Vagina (tissue), 2 donors: ENCODE measurements around the gene KRT7.

Source experiments
- POLR2A ChIP-seq, 2 donors: fragments of 450-650 bp; IDR thresholded peaks; one replicate each; pipeline ENCODE4 v1.6.1; 2017; ENCODE audit warnings: antibody characterized with exemption in 2 of 2, mild to moderate bottlenecking in 2 of 2, moderate library complexity in 2 of 2
- POLR2AphosphoS5 ChIP-seq, 2 donors: sonication (generic); formaldehyde crosslinking; IDR thresholded peaks; one replicate each; pipeline ENCODE4 v1.9.0; 2017; ENCODE audit warnings: antibody characterized with exemption in 2 of 2, mild to moderate bottlenecking in 2 of 2, low read depth in 1 of 2; ENCODE audit not compliant: insufficient read depth in 1 of 2
- TF ChIP-seq, protein P1 (sequence below), 3 experiments: fragments of 450-650 bp in 2 of 3; fragments of 200-600 bp in 1 of 3; sonication (generic) in 1 of 3; IDR thresholded peaks; one replicate each; pipeline ENCODE4 v1.5.1; 2017 to 2019; ENCODE audit warnings: antibody characterized with exemption in 3 of 3, mild to moderate bottlenecking in 2 of 3, moderate library complexity in 2 of 3

DNA sequence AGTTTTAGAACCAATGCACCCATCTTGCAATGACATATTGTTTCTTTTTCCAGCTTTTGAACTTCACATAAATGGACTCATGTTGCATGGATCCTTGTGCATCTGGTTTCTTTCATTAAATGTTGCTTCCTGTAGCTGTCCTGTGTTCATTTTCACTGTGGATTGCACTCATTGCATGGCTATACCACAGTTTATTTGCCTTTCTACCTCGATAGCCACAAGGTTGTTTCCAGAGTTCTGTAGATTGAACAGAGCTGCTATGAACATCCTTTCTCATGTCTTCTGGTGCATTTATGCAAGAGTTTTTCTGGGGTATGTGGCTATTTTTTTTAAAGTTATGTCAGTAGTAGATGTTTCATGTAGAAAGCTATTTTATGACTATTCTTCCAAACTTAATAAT is 61.8 kb downstream of the KRT7 start:
- TF ChIP-seq POLR2A (IDR thresholded peaks at IDR 0.05) (no peak), POLR2AphosphoS5 (IDR thresholded peaks at IDR 0.05; ENCODE audit: insufficient read depth in 1 of 2, low read depth in 1 of 2) (no peak)
- TF ChIP-seq, protein P1, sequence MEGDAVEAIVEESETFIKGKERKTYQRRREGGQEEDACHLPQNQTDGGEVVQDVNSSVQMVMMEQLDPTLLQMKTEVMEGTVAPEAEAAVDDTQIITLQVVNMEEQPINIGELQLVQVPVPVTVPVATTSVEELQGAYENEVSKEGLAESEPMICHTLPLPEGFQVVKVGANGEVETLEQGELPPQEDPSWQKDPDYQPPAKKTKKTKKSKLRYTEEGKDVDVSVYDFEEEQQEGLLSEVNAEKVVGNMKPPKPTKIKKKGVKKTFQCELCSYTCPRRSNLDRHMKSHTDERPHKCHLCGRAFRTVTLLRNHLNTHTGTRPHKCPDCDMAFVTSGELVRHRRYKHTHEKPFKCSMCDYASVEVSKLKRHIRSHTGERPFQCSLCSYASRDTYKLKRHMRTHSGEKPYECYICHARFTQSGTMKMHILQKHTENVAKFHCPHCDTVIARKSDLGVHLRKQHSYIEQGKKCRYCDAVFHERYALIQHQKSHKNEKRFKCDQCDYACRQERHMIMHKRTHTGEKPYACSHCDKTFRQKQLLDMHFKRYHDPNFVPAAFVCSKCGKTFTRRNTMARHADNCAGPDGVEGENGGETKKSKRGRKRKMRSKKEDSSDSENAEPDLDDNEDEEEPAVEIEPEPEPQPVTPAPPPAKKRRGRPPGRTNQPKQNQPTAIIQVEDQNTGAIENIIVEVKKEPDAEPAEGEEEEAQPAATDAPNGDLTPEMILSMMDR (IDR thresholded peaks at IDR 0.05): no peak
